ENCODE measurements around the gene ELOVL1. TPM values are rescaled to one million over a fixed set of nuclear protein-coding genes. Genes with fewer than 3 reads are reported as not detected.
"Not testable (repeated sequence)": the region's sequence is repeated elsewhere in the genome, so short reads cannot be mapped to it uniquely, and the experiment has no call there.

Gene ELOVL1
- total RNA-seq, result 51.9 and 66.2 TPM in 2 replicates

DNA sequence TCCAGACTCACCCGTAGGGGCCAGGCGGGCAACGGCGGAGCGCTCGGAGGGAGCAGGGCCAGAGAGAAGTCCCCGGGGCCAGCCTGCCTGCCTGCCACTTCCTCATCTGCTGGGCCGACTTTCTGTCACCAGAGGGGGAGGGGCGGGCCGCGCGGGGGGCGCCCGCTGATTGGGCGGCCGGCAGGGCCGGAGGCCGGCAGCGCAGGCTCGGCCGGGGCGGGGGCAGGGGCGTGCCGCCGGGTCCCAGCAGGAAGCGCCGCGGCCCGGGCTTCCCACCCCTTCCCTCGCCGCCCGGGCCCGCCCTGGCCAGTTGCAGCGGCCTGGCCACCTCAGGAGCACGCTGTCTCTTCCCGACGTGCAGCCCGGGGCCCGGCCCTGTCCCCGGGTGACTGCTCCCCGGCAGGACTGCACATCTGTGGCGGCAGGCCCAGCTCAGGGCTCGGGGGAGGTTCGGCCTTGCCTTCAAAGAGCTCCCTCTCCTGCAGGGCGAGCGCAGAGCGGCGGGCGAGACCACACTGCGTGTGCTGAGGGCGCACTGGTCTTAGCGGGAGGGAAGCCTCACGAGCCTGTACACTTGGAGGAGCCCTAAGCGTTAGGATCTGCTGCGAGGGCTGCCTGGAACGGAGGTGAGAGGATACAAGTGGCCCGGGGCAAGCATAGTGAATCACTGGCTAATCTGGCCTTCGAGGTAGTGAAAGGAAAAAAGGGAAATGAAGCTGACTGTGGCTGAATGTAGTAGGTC, at the start of gene ELOVL1:
Gene ELOVL1, minus strand, starts transcription at position 108 of the 742 bp plus-strand sequence. CDS start 2,402 bp downstream, outside the sequence.
- DNase-seq, result peak; percentile 89

DNA sequence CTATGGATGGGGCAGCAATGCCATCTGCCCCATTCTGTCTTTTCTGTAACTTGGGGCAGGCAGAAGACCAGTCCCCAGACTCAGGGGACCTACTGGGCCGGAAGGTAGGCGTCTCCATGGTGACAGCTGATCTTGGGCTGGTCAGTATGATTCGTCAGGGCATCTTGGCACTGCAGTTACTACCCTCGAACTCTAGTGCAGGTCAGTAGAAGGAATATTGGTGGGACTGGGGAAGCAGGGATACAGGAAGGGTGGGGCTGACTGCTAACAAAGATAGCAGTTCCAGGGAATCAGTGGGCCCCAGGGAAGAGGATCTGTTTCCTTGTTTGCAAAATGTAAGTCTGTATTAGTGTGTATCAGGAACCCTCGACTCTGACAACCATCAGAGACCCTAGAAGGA, 48.1 kb upstream of the ELOVL1 start:
- no peak for DNase-seq

DNA sequence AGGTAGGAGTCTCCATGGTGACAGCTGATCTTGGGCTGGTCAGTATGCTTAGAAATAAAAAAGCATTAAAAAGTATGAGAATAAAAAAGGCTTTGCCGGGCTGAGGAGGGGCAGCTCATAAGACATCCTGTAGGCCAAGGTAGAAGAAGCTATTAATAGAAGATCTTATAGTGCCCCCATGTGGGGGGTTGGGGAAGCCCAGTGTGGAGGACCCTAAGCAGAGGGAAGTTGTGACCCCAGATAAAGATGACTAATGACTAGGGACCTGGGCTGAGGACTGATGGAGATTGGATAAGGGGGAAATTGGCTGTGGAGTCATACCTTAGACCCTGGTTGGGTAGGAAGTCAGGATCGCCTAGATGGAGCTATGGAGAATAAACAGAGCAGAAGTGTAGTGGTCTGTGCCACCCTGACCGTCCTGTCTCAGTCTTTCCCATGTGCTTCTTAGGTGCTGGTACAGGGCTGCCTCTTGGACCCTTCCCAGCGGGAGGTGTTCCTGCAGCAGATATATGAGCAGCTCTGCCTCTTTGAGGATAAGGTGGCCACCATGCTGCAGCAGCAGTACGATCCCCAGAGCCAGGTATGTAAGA, 46.9 kb upstream of the ELOVL1 start:
- peak; percentile 84 for DNase-seq

DNA sequence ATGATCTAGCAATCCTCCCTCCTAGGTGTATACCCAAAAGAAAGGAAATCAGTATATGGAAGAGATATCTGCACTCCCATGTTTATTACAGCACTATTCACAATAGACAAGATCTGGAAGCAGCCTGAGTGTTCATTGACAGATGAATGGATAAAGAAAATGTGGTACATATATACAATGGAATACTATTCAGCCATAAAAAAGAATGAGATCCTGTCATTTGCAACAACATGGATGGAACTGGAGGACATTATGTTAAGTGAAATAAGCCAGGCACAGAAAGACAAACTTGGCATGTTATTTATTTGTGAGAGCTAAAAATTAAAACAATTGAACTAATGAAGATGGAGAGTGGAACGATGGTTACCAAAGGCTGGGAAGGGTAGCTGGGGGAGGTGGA, 45.6 kb upstream of the ELOVL1 start:
- DNase-seq, result not testable (repeated sequence)

DNA sequence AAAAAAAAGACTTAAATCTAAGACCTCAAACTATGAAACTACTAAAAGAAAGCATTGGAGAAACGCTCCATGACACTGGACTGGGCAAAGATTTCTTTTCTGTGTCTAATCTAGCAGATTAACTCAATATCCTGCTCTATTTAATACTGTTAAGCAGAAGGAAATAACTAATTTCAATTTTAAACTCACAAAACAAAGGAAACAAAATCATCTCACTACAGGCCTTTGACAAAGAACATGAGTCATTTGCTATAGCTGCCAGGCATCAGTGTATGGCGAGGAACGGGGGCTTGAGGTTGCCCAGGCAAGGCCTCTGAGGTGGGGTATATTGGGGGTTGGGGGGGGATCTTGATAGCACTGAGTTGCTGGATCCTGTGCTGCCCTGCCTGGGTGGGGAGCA, 42.8 kb upstream of the ELOVL1 start:
- peak; percentile 50 for DNase-seq

DNA sequence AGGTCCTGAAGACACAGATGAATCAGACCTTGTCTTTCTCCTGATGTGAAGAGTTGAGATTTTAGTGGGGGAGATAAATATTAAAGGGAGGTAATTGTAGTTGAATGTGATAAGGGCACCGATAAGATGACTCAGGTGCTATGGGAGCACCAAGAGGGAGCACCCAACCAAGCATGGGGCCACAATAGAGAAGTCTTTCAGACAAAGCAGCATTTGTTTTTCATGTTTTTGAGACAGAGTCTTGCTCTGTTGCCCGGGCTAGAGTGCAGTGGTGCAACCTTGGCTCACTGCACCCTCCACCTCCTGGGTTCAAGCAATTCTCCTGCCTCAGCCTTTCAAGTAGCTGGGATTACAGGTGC, 38.0 kb upstream of the ELOVL1 start:
- DNase-seq, result no peak

DNA sequence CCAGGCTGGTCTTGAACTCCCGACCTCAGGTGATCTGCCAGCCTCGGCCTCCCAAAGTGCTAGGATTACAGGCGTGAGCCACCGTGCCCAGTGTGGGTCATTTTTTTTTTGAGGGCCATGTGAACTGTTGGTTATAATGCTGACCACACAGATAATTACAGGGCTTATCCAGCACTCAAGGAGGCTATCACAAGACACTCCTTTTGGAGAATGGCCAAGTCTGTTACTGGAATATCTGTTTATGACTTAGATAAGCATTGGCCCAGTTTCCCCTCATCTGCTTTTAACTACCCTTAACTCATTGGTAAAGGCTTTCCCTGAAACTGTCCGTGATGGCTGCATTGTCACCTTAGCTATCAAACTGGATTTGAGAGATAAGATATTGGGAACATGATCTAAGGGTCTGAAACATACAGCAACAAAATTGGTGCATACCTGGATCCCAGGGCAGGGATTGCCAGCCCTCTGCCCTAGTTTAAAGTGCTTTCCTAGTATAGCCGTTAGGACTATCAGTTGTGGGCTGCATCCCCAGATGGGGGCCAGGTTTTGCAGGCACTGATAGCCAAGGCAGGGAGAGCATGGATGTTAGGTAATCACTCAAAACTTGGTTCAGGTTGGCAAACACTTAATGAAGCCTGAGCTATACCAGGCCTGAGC, 37.5 kb upstream of the ELOVL1 start:
- no peak for DNase-seq

DNA sequence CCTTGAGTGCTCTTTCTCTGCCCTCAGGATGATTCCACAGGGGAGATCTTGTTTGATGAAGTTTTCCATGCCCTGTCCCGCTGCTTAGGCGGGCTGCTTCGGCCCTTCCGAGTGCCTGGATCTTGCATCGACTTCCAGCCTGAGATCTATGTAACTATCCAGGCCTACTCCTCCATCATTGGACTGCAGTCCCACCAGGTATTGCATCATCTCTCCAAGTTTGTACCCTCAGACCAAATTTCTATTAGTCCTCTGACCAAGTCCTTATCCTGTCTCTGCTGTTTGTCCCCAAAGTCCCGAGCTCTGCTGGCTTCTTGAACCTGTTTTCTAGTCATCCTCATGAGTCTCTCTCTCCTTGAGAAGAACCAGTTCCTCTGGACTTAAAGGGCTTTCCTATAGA, 36.5 kb upstream of the ELOVL1 start:
- DNase-seq, result no peak

DNA sequence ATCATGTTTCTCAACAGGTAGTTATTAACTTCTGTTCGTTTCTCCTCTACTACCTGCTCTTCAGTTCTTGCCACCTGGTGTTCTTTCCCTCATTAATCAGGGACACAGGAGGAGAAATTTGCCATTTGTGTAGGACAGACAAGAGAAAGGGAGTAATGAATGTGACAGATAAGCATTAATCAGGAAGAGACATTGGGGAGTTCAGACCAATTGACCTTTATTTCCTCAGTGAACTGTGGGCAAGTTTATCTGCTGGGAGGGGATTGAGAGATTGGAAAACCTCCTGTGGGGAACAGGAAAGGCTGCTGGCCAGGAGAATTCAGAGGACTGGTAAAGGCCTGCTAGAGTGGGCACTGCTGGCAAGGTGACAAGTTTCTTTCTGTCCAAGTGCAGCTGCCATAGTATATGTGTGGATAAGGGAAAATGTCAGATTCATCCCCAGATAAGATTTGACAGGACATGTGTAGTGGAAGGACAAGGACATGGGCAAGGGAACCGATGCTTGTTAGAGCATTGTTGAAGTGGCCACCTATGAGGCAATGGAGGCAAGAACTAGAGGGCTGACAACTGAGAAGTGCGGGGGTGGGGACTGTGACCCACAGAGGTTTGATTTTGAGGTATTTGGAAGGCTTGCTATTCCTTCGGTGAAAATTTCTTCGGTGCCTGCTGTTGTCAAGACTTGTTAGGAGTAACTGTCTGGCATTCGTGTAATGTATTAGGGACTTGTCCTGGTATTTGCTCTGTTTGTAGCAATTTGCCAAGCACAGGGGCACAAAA, 34.5 kb upstream of the ELOVL1 start:
- DNase-seq, result peak; percentile 32

DNA sequence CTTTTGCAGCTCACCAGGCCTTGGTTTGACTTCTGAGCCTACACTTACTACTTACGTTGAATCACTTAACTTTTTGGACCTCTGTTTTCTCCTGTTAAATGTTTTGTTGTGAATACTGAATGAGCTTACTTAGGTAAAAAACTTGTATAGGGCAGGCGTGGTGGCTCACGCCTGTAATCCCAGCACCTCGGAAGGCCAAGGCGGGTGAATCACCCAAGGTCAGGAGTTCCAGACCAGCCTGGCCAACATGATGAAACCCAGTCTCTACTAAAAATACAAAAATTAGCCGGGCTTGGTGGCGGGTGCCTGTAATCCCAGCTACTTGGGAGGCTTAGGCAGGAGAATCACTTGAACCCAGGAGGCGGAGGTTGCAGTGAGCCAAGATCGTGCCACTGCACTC, 32.6 kb upstream of the ELOVL1 start:
- not testable (repeated sequence) for DNase-seq

DNA sequence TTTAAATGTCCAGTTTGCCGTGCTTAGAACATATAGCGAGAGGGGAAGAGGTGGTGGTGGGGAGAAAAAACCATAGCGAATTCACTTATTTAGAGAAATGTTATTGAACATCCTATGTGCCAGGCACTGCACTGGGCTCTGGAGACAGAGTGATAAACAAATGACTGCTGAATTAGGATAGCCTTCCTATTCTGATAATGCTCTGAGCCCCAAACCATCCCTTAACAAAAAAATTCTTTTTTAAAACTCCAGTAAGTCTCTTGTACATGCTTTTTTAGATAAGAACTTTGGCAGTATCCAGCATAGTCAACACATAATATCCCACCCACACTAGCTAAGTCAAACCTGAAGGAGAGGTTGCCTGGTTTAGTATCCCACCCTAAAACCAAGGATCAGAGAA, 30.4 kb upstream of the ELOVL1 start:
- DNase-seq, result no peak

DNA sequence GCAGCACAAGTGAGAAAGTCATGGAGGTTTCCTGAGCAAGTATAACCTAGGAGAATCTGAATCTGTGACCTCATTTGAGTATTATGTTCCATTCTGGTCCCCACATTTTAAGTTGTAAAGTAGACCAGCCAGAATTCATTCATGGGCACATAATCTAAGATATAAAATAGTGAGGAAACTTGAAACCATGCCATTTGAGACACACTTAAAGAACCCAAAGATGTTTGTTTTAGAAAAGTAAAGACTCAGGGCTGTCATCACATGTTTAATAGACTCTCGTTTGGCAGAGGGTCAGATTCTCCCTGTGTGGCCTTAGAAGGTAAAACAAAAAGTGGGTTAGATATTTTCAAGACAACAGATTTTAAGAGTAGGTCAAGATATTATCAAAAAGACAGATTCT, 28.2 kb upstream of the ELOVL1 start:
- DNase-seq, result no peak

DNA sequence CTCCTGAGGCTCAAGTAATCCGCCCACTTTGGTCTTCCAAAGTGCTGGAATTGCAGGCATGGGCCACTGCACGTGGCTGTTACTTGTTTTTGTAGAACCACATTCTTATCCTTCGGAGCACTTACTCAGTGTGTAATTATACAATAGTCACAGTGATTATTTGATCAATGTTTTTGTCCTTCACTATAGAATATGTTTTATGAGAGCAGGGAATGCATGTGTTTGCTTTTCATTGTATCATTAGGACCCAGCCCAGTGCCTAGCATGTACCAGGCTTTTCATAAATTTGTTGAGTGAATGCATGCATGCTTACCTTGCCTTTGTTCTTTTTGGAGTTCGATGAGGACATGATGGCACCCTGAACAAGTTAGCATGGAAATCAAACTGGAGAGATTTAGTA, 27.7 kb upstream of the ELOVL1 start:
- DNase-seq, result no peak

DNA sequence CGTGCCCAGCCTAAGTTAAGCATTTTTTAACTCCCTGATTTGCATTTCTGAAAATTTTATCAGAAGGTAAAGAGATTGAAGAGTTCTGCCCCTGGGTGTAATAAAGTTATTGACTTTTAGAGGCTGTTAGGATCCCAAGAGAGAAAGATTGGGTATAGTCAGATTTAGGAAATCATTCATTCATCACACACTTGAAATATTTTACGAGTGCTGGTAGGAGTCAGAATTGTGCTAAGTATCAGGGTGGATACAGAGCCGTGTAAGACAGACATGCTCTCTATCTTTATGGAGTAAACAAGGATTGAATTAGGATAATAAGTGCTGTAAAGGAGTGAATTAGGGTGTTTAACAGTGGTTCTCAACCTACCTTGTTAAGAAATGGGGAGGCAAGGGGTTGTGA, 24.9 kb upstream of the ELOVL1 start:
- DNase-seq, result no peak

DNA sequence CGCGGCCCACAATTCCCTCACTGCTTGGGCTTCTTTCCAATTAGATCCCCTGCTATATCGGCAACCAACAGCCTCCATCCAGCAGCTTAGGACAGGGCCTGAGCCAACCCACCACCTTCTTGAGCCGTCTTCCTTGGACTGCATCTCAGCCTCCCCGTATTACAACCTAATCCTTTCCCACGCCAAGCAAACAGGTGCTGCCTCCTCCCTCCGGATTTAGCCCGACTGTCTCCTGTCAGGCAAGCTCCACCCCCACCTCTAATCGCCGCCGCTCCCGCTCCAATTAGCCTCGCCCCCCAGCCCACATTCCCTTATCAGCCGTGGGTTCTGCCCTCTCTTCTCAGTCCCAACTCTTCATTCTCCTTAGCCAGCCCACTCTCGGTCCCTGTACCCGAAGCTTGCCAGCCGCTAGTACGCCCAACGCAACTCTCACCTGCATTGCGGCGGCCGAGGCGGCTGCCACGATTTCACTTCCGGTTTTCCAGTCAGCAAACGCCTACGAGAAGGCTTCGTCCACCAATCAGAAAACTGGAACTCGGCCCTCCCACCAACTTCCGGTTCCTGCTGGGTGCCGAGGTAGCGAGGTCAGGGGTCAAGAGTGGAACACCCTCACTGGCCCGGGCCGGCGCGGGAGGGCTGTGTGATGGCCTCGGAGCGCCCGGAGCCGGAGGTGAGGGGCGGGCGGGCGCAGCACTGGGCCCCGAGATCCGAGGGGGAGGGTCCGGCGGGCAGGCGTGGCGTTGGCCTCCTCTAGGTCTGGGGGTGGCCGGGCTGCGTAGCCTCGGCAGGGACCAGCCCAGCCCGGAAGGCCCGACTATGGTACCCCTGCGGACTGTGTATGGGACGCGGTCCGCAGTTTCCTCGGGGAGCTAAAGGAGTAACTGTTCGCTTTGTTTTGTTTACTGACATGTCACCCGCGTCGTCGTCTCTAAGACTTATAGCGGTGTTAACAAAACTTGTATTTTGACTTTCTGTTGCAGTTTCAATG, 21.8 kb upstream of the ELOVL1 start, which contains the start of the genes MED8 and SZT2:
Gene MED8, minus strand, starts transcription at position 475 of the 988 bp plus-strand sequence. Its CDS starts 36 bp downstream, at position 439.
Gene SZT2, plus strand, starts transcription at position 574 of the 988 bp plus-strand sequence. Its CDS starts 70 bp downstream, at position 644.
- DNase-seq, result peak; percentile 97

DNA sequence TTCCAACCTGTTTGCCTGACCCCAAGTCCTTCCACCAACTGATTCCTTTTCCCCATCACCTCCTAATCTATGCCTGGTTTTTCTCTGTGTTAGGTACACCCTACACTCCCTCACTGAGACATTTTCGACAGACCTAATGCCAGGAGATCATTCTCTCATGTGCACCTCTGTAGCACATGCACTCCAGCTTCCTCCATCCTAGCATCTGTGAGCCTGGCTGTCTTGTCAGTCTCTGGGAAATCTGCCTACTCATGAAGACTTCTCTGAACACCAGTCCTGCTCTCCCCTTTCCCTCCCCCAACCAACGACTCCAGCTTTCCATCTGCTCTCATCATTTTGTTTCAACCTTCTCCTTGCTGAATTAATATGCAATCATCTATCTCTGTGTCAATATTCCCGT, 20.8 kb upstream of the ELOVL1 start:
- DNase-seq, result no peak

DNA sequence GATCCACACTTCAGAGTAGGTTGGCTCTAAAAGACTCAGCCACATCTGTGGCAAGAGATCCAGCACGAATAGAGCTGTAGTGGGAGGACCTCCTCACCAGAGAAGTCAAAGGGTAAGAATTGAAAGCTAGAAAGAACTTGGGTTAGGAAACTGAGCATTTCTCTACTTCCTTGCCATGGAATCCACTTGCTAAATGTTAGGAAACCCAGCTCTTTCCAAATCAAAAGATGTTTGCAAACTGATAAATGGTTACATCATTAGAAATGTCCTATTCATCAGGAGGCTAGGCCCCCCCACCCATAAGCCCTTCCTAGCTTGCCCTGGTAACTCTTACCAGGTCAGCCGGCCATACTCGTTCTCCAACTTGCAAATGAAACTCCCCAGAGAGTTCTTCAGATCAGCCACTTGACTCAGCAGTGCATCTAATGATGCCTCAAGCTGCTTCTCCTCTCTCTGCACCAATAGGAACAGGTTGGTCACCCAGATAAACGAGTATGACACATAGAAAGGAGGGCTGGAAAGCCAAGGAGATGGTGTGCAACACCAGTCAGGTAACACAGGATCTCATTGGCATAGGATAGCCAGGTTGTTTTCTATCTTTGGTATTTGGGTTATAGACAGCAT, 20.3 kb upstream of the ELOVL1 start:
- DNase-seq, result no peak

DNA sequence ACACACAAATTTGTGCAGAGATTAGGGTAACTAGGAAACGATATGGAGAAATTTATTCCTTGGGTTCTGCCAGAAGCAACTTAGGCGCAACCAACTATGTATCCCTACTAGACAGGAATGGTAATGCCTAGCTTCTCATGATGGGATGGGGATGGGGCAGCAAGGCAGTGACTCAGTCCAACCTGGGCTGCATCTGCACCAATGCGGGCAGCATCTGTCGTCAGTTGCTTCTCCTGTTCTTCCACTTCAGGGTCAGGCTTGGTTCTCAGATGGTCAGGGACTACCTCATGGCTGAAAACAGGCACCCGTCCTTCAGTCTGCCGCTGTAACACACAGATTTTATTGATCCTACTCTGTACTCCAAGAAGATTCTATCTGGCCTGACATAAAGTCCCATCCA, 18.9 kb upstream of the ELOVL1 start:
- DNase-seq, result no peak

DNA sequence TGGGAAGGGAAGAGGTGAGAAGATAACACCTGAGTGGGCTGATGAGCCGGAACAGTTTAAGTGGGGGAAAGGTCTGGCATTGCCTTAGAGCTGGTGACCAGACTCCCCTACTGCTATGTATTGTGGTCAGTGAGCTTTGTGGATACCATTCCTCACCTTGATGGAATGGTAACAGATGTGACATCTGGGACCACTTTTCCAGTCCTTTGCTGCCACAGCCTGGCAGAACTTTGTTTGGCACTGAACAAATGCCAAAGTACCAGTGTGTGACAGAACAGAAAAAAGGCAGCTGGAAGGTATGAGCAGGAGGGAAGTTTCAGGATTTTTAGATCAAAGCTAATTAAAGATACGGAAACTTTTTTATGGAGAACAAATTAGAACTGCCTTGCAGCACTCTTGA, 15.6 kb upstream of the ELOVL1 start:
- DNase-seq, result peak; percentile 34

DNA sequence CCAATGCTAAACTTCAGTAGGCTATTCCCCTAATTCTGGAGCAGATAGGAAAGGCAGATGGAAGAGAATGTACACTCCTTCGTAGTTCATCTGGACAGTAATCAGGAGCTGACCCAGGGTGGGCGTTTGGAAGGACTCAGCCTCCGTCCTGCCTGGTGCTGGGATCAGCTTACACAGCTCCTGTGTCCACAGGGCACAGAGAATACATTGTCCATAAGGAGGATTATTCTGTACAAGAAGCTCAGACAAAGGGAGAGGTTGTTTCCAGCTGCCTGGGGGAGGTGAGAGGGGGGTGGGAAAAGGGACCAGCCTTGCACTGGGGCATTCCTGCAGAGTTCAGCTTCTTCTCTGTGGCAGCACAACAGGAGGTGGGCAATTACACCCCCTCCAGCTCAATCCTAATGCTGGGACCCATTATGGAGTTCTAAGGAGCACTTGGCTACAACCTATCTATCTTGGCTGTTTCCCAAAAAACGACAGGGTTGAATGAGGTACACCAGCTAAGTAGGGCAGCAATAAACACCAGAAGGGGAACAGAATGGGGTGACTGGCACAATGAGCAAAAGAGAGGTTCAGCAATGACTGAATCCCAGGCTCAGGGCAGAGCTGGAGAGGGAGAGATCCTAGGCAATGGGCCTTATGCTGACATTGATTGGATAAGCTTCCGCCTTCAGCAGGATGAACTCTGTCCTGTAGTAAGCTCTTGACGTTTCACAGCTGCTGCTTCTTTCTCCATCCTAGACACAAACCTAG, 14.4 kb upstream of the ELOVL1 start:
- DNase-seq, result no peak

DNA sequence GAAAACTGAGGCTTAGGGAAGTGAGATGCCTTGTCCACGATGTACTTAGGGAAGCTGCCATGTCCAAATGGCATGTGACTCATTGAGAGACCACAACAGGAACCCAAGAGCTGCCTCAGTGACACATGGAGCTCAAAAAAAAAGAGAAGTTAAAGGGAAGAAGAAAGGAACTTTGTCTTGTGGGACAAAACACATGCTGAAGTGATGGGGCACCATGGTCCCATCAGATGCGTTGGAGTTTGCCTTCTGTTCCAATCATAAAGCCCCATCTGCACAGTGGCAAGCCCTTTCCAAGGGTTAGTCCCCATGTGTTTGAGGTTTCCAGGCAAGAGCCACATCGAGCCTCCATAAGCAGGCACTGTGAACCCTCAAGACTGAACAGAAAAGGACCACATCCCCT, 13.8 kb upstream of the ELOVL1 start:
- DNase-seq, result no peak
